ENCODE results near the gene SLC6A18.
A peak's percentile ranks its signal among the peaks of the same experiment; 100 is the strongest.
"Not testable (repeated sequence)": the region's sequence is repeated elsewhere in the genome, so short reads cannot be mapped to it uniquely, and the experiment has no call there.

SLC6A18 gene

GRCh38 chr5:1259806-1260480 lies 34.8 kb downstream of the SLC6A18 start:
- DNase-seq: no peak

GRCh38 chr5:1261643-1262042 lies 36.5 kb downstream of the SLC6A18 start:
- DNase-seq: no peak

GRCh38 chr5:1262381-1262780 lies 37.2 kb downstream of the SLC6A18 start:
- no peak for DNase-seq

GRCh38 chr5:1264211-1264610 lies 39.0 kb downstream of the SLC6A18 start:
- no peak for DNase-seq

- DNase-seq: no peak
These were observed 39.8 kb downstream of the SLC6A18 start for GRCh38 chr5:1265026-1265425.

- no peak for DNase-seq
These were observed 40.6 kb downstream of the SLC6A18 start for GRCh38 chr5:1265461-1266455.

- DNase-seq: no peak
These were observed 41.6 kb downstream of the SLC6A18 start for GRCh38 chr5:1266791-1267190.

- not testable (repeated sequence) for DNase-seq
These were observed 42.3 kb downstream of the SLC6A18 start for GRCh38 chr5:1267464-1267863.

GRCh38 chr5:1268056-1268455 lies 42.9 kb downstream of the SLC6A18 start:
- no peak for DNase-seq

- DNase-seq: peak; percentile 48
These were observed 43.5 kb downstream of the SLC6A18 start for GRCh38 chr5:1268666-1269065.

GRCh38 chr5:1270426-1270825 lies 45.2 kb downstream of the SLC6A18 start:
- DNase-seq: no peak

- no peak for DNase-seq
These were observed 46.0 kb downstream of the SLC6A18 start for GRCh38 chr5:1270933-1271914.

- DNase-seq: no peak
These were observed 47.0 kb downstream of the SLC6A18 start for GRCh38 chr5:1272201-1272600.

GRCh38 chr5:1273745-1274144 lies 48.6 kb downstream of the SLC6A18 start:
- no peak for DNase-seq

- no peak for DNase-seq
These were observed 49.3 kb downstream of the SLC6A18 start for GRCh38 chr5:1274471-1274870.

- not testable (repeated sequence) for DNase-seq
These were observed 50.5 kb downstream of the SLC6A18 start for GRCh38 chr5:1275397-1276391.

- no peak for DNase-seq
These were observed 51.7 kb downstream of the SLC6A18 start for GRCh38 chr5:1276930-1277329.

- DNase-seq: no peak
These were observed 52.1 kb downstream of the SLC6A18 start for GRCh38 chr5:1277331-1277730.

GRCh38 chr5:1277781-1278180 lies 52.6 kb downstream of the SLC6A18 start:
- no peak for DNase-seq

- no peak for DNase-seq
These were observed 53.0 kb downstream of the SLC6A18 start for GRCh38 chr5:1278216-1278615.
